WTC11 (cell line): ENCODE data around the gene MS4A15. TPM values are rescaled to one million over a fixed set of nuclear protein-coding genes. Genes with fewer than 3 reads are reported as not detected.
"Not testable (repeated sequence)": the region's sequence is repeated elsewhere in the genome, so short reads cannot be mapped to it uniquely, and the experiment has no call there.

ENCODE experiments used
- ATAC-seq: fragments of 200-7000 bp; cut with Tn5 transposase; 2 replicates; pipeline ENCODE4 v1.10.0; 2021; ENCODE audit warnings: mild to moderate bottlenecking, moderate library complexity
- CTCF ChIA-PET: fragments of 300-600 bp; sonication (Branson Sonifier 250); formaldehyde crosslinking; loops from one replicate; lab custom pipeline; 2021; ENCODE audit warnings: antibody characterized with exemption; lab: Charles Lee
- POLR2A ChIA-PET: fragments of 350-600 bp; sonication (Branson Sonifier 250); formaldehyde crosslinking; loops from one replicate; lab custom pipeline; 2021; ENCODE audit warnings: antibody characterized with exemption; lab: Charles Lee
- DNase-seq: peaks from one replicate; pipeline ENCODE4 v3.0.0; 2021; ENCODE audit warnings: low spot score
- H3K27ac Mint-ChIP-seq: 2 replicates; pipeline ENCODE4 v1.8.0; 2021; ENCODE audit warnings: mixed read lengths
- H3K27me3 Mint-ChIP-seq: 2 replicates; pipeline ENCODE4 v1.8.0; 2021; ENCODE audit warnings: low read depth, mild to moderate bottlenecking, moderate library complexity, mixed read lengths
- H3K36me3 Mint-ChIP-seq: 2 replicates; pipeline ENCODE4 v1.8.0; 2021; ENCODE audit warnings: mixed read lengths
- H3K4me1 Mint-ChIP-seq: 2 replicates; pipeline ENCODE4 v1.8.0; 2022; ENCODE audit warnings: mixed read lengths
- H3K4me3 Mint-ChIP-seq: 2 replicates; pipeline ENCODE4 v1.8.0; 2021; ENCODE audit warnings: mild to moderate bottlenecking, moderate library complexity, mixed read lengths
- H3K9me3 Mint-ChIP-seq: 2 replicates; pipeline ENCODE4 v1.8.0; 2021; ENCODE audit warnings: mixed read lengths
- ARID4B ChIP-seq: sonication (generic); formaldehyde crosslinking; IDR thresholded peaks from 2 replicates; pipeline ENCODE4 v1.8.0; 2023; ENCODE audit warnings: missing genetic modification reagents, mild to moderate bottlenecking, borderline replicate concordance
- CREM ChIP-seq: sonication (generic); formaldehyde crosslinking; IDR thresholded peaks from 2 replicates; pipeline ENCODE4 v1.8.1; 2022; ENCODE audit warnings: mild to moderate bottlenecking, missing genetic modification reagents, moderate library complexity
- ELF4 ChIP-seq: sonication (generic); formaldehyde crosslinking; IDR thresholded peaks from 2 replicates; pipeline ENCODE4 v1.8.1; 2022; ENCODE audit warnings: low read depth, mild to moderate bottlenecking, moderate library complexity, missing genetic modification reagents
- GABPB1 ChIP-seq: sonication (generic); formaldehyde crosslinking; IDR thresholded peaks from 2 replicates; pipeline ENCODE4 v1.8.1; 2023; ENCODE audit warnings: mild to moderate bottlenecking, missing genetic modification reagents
- GRHL2 ChIP-seq: fragments of 250-450 bp; sonication (Bioruptor Pico); IDR thresholded peaks from 2 replicates; pipeline ENCODE4 v1.8.0; 2022; ENCODE audit warnings: mild to moderate bottlenecking, moderate library complexity; ENCODE audit not compliant: insufficient replicate concordance, severe bottlenecking
- NR2C2 ChIP-seq: sonication (generic); formaldehyde crosslinking; IDR thresholded peaks from 2 replicates; pipeline ENCODE4 v1.8.0; 2022; ENCODE audit warnings: mild to moderate bottlenecking, missing genetic modification reagents
- PRDM15 ChIP-seq: sonication (generic); formaldehyde crosslinking; IDR thresholded peaks from 2 replicates; pipeline ENCODE4 v1.8.0; 2022; ENCODE audit warnings: missing genetic modification reagents
- RELA ChIP-seq: sonication (generic); formaldehyde crosslinking; IDR thresholded peaks from 2 replicates; pipeline ENCODE4 v1.8.1; 2022; ENCODE audit warnings: missing genetic modification reagents, mild to moderate bottlenecking, borderline replicate concordance
- RORB ChIP-seq: fragments of 250-450 bp; sonication (Bioruptor Pico); IDR thresholded peaks from 2 replicates; pipeline ENCODE4 v1.9.0; 2021; ENCODE audit warnings: mild to moderate bottlenecking
- SP1 ChIP-seq: sonication (generic); formaldehyde crosslinking; conservative IDR thresholded peaks from 2 replicates; pipeline ENCODE4 v1.8.1; 2022; ENCODE audit warnings: missing genetic modification reagents
- TP53 ChIP-seq: sonication (generic); formaldehyde crosslinking; IDR thresholded peaks from 2 replicates; pipeline ENCODE4 v1.8.1; 2023; ENCODE audit warnings: mild to moderate bottlenecking, missing genetic modification reagents
- USF1 ChIP-seq: sonication (generic); formaldehyde crosslinking; IDR thresholded peaks from 2 replicates; pipeline ENCODE4 v1.8.0; 2022; ENCODE audit warnings: mild to moderate bottlenecking, missing genetic modification reagents
- ZNF138 ChIP-seq: sonication (generic); formaldehyde crosslinking; conservative IDR thresholded peaks from 2 replicates; pipeline ENCODE4 v1.8.1; 2022; ENCODE audit warnings: mild to moderate bottlenecking, moderate library complexity, missing genetic modification reagents
- ZNF512 ChIP-seq: sonication (generic); formaldehyde crosslinking; IDR thresholded peaks from 2 replicates; pipeline ENCODE4 v1.8.1; 2022; ENCODE audit warnings: missing genetic modification reagents, borderline replicate concordance
- ZNF671 ChIP-seq: fragments of 250-450 bp; sonication (Bioruptor Pico); IDR thresholded peaks from 2 replicates; pipeline ENCODE4 v1.8.0; 2021; ENCODE audit warnings: mild to moderate bottlenecking
- total RNA-seq: library from RNA; stranded (reverse); gene quantifications from 3 replicates; pipeline ENCODE4 v1.2.3, GENCODE V29; 2021

Gene MS4A15
- total RNA-seq, 1 experiment from 2014 or later: 0.09 TPM

- no peak for ATAC-seq
- ChIA-PET POLR2A (no interaction called here), CTCF (interaction anchor here (1.2 kb wide), 1 partner anchor 8 kb away, joined by 5 read pairs; no protein-coding TSS in a partner anchor)
- TF ChIP-seq RELA (no peak), NR2C2 (CRISPR knock-in tag) (no peak), GRHL2 (CRISPR knock-in tag) (no peak), ZNF671 (CRISPR knock-in tag) (no peak), ZNF512 (no peak), RORB (CRISPR knock-in tag) (no peak), ELF4 (CRISPR knock-in tag) (no peak), GABPB1 (CRISPR knock-in tag) (no peak), CREM (CRISPR knock-in tag) (no peak), TP53 (CRISPR knock-in tag) (no peak), ARID4B (no peak), PRDM15 (no peak)
- Mint-ChIP-seq H3K27me3 (no peaks in the 10 kb centered on the region), H3K27ac (no peak overlapping the region), H3K36me3 (no peaks in the 10 kb centered on the region), H3K4me3 (no peak overlapping the region), H3K4me1 (peaks cover 6% of the 10 kb centered on the region), H3K9me3 (peaks cover 5% of the 10 kb centered on the region)
- DNase-seq: no peak
Observed at GRCh38 chr11:60754887-60755286, 1.8 kb upstream of the MS4A15 start.

- Mint-ChIP-seq H3K36me3 (no peaks in the 10 kb centered on the region), H3K27ac (no peak overlapping the region), H3K4me1 (peaks cover 6% of the 10 kb centered on the region), H3K4me3 (no peak overlapping the region), H3K27me3 (no peaks in the 10 kb centered on the region), H3K9me3 (peaks cover 5% of the 10 kb centered on the region)
- TF ChIP-seq SP1 (CRISPR knock-in tag) (no peak), USF1 (CRISPR knock-in tag) (no peak), ZNF138 (no peak)
- CTCF ChIA-PET: interaction anchor here (0.6 to 1.7 kb wide), 20 partner anchors 8 to 503 kb away, joined by 3 to 15 read pairs (median 4); partner anchors contain the start of gene MS4A8
- ATAC-seq (no peak), DNase-seq (no peak)
- POLR2A ChIA-PET: no interaction called here
Observed at GRCh38 chr11:60757231-60757800, 649 bp downstream of the MS4A15 start.

- ATAC-seq: not testable (repeated sequence)
- CTCF ChIA-PET: interaction anchor here (0.7 to 1.3 kb wide), 2 partner anchors 17 to 21 kb away, joined by 3 read pairs; no protein-coding TSS in a partner anchor
Observed at GRCh38 chr11:60758671-60759070, 2.0 kb downstream of the MS4A15 start.

GRCh38 chr11:60759438-60760225 is 3.0 kb downstream of the MS4A15 start:
- H3K9me3 Mint-ChIP-seq, ATAC-seq, DNase-seq, H3K27me3 Mint-ChIP-seq, H3K27ac Mint-ChIP-seq, H3K4me3 Mint-ChIP-seq, POLR2A ChIA-PET, H3K36me3 Mint-ChIP-seq: not testable (repeated sequence)
- CTCF ChIA-PET: interaction anchor here (0.9 kb wide), 1 partner anchor 102 kb away, joined by 3 read pairs; no protein-coding TSS in a partner anchor
- peaks cover 23% of the 10 kb centered on the region for H3K4me1 Mint-ChIP-seq

More at GRCh38 chr11:60758671-60759070, 2.0 kb downstream of the MS4A15 start:
- H3K4me3 Mint-ChIP-seq, H3K9me3 Mint-ChIP-seq, H3K27ac Mint-ChIP-seq, POLR2A ChIA-PET, DNase-seq, H3K27me3 Mint-ChIP-seq, H3K36me3 Mint-ChIP-seq: not testable (repeated sequence)
- H3K4me1 Mint-ChIP-seq: peaks cover 16% of the 10 kb centered on the region
